ENCODE data around the gene MESD. TPM values are rescaled to one million over a fixed set of nuclear protein-coding genes. Genes with fewer than 3 reads are reported as not detected.

The MESD gene
- total RNA-seq, 1 donor from 2014 or later, result 25.9 TPM

DNA sequence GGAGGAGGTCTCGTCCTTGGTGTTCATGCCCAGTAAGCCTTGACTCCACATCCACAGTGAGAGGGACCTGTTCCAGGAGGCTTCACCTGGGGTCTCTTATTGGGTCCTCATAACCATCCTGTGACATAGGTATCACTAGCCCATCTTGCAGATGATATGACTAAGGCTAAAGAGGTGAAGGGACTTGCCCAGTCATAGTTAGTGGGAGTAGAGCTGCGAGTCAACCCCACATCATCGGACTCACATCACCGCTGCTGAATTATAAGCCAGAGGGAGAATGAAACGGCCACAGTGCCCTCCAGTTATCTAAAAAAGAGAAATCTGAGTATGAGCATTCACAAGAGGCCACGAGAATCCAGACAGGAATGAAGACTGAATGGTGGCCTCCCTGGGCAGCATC lies 66.0 kb downstream of the MESD start:
- Histone ChIP-seq H3K27me3 (ENCODE audit: control insufficient read depth, insufficient read depth, low read length) (no peaks in the 10 kb centered on the region), H3K4me3 (ENCODE audit: low read depth, low read length) (no peak overlapping the region), H3K36me3 (ENCODE audit: control insufficient read depth, insufficient read depth, low read length) (no peaks in the 10 kb centered on the region)
- TF ChIP-seq, protein P1, sequence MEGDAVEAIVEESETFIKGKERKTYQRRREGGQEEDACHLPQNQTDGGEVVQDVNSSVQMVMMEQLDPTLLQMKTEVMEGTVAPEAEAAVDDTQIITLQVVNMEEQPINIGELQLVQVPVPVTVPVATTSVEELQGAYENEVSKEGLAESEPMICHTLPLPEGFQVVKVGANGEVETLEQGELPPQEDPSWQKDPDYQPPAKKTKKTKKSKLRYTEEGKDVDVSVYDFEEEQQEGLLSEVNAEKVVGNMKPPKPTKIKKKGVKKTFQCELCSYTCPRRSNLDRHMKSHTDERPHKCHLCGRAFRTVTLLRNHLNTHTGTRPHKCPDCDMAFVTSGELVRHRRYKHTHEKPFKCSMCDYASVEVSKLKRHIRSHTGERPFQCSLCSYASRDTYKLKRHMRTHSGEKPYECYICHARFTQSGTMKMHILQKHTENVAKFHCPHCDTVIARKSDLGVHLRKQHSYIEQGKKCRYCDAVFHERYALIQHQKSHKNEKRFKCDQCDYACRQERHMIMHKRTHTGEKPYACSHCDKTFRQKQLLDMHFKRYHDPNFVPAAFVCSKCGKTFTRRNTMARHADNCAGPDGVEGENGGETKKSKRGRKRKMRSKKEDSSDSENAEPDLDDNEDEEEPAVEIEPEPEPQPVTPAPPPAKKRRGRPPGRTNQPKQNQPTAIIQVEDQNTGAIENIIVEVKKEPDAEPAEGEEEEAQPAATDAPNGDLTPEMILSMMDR (IDR thresholded peaks at IDR 0.05; ENCODE audit: insufficient read depth, low read length, poor library complexity, severe bottlenecking), result no peak
- no peak for DNase-seq (ENCODE audit: low read depth)

GRCh38 chr15:80921736-80922410 lies 67.7 kb downstream of the MESD start:
- no peaks in the 10 kb centered on the region for H3K36me3 ChIP-seq (ENCODE audit: control insufficient read depth, insufficient read depth, low read length)
- no peak overlapping the region for H3K4me3 ChIP-seq (ENCODE audit: low read depth, low read length)
- DNase-seq (ENCODE audit: low read depth), result no peak
- no peaks in the 10 kb centered on the region for H3K27me3 ChIP-seq (ENCODE audit: control insufficient read depth, insufficient read depth, low read length)
- TF ChIP-seq, protein P1 (IDR thresholded peaks at IDR 0.05; ENCODE audit: insufficient read depth, low read length, poor library complexity, severe bottlenecking), result no peak

DNA sequence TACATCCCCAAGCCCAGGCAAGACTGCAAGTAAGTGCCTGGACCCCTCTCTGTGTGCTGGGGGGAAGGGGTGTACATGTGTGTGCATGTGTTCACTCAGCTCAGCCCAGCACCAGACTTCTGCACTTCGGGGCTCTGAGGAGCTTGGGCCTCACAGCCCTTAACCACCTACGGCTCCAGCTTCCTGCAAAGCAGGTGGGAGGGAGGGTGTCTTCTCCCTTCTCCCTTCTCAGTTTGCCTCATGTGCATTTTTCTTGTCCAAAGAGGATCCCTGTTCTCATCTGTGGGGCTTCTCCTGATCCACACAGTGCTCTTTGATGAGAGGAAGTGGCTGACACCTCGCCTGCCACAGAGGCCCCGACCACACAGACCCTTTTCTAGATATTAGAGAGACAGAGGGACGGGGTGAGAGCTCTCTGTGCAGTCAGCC lies 69.3 kb downstream of the MESD start:
- Histone ChIP-seq H3K36me3 (ENCODE audit: control insufficient read depth, insufficient read depth, low read length) (no peaks in the 10 kb centered on the region), H3K27me3 (ENCODE audit: control insufficient read depth, insufficient read depth, low read length) (no peaks in the 10 kb centered on the region)
- TF ChIP-seq, protein P1 (IDR thresholded peaks at IDR 0.05; ENCODE audit: insufficient read depth, low read length, poor library complexity, severe bottlenecking), result no peak

GRCh38 chr15:80918196-80918783 lies 71.3 kb downstream of the MESD start:
- Histone ChIP-seq H3K4me3 (ENCODE audit: low read depth, low read length) (no peak overlapping the region), H3K27me3 (ENCODE audit: control insufficient read depth, insufficient read depth, low read length) (no peaks in the 10 kb centered on the region), H3K36me3 (ENCODE audit: control insufficient read depth, insufficient read depth, low read length) (no peaks in the 10 kb centered on the region)
- TF ChIP-seq, protein P1 (IDR thresholded peaks at IDR 0.05; ENCODE audit: insufficient read depth, low read length, poor library complexity, severe bottlenecking), result no peak
- no peak for DNase-seq (ENCODE audit: low read depth)

More for the DNA sequence above, 69.3 kb downstream of the MESD start:
- H3K4me3 ChIP-seq (ENCODE audit: low read depth, low read length), result no peak overlapping the region
- DNase-seq (ENCODE audit: low read depth), result no peak

GRCh38 chr15:80916056-80916455 lies 73.6 kb downstream of the MESD start:
- no peak for DNase-seq (ENCODE audit: low read depth)
- no peaks in the 10 kb centered on the region for H3K36me3 ChIP-seq (ENCODE audit: control insufficient read depth, insufficient read depth, low read length)
- H3K27me3 ChIP-seq (ENCODE audit: control insufficient read depth, insufficient read depth, low read length), result no peaks in the 10 kb centered on the region
- no peak overlapping the region for H3K4me3 ChIP-seq (ENCODE audit: low read depth, low read length)
- TF ChIP-seq, protein P1 (IDR thresholded peaks at IDR 0.05; ENCODE audit: insufficient read depth, low read length, poor library complexity, severe bottlenecking), result no peak
